Inferior parietal cortex (tissue), 1 donor: ENCODE measurements around the gene CD200R1.

Source experiments
- DNase-seq: peaks from one replicate; pipeline ENCODE4 v3.0.0-alpha.2; 2016; ENCODE audit errors: extremely low spot score

Gene CD200R1

DNA sequence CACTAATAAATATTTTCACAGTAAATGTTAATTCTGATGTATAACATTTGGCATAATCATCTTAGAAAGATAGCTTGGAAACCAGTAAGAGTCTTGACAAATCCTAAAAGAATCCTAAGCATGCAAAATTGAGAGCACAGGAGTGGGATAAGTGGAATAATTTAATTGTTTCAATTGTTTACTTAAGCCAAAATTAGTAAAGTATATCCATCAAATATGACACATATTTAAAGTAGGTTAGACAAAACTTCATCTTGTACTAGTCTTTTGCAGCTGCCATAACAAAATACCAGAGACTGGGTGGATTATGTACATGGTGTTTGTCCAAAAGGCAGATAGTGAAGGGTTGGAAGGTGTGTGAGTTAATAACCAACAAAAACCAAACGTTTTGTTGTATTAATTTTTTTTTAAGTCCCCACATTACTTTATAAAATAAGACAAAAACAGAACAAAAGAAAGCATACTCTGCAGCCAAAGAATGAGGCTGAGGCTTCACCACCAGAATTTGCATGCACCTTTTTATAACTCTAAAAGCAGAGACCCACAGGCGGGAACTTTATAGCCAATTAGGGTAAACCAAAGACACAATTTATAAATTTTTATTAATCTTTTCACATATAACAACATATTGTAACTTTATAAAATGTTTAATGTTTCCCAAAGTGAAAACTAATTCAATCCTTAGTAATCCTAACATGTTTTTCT, 86.4 kb downstream of the CD200R1 start:
- no peak for DNase-seq

- no peak for DNase-seq
Measured at GRCh38 chr3:112884678-112885290, 90.1 kb downstream of the CD200R1 start.

DNA sequence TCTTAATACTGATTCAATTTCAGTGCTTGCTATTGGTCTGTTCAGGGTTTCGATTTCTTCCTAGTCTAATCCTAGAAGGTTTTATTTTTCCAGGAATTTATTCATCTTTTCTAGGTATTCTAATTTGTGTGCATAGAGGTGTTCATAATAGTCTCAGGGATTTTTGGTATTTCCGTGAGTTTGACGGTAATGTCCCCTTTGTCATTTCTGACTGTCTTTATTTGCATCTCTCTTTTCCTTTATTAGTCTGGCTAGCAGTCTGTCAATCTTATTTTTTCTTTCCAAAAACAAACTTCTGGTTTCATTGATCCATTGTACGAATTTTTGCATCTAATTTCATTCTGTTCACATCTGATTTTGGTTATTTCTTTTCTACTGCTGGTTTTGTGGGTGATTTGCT, 93.0 kb downstream of the CD200R1 start:
- DNase-seq: no peak

- DNase-seq: no peak
Measured at GRCh38 chr3:112875561-112875960, 99.3 kb downstream of the CD200R1 start.

- no peak for DNase-seq
Measured at GRCh38 chr3:112874725-112875124, 100.2 kb downstream of the CD200R1 start.

DNA sequence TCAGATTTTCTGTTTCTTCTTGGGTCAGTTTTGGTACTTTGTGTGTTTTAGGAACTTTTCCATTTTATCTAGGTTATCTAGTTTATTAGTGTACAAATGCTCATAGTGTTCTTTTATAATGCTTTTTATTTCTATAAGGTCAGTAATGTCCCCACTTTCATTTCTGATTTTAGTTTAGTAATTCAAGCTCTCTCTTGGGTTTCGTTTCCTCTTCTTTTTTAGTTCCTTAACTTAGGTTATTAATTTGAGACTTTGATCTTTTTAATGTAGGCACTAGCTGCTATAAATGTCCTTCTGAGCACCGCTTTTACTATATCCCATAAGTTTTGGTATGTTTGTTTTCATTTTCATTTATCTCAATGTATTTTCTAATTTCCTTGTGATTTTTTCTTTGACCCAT, 101.3 kb downstream of the CD200R1 start:
- DNase-seq: no peak

- no peak for DNase-seq
Measured at GRCh38 chr3:112871735-112872134, 103.2 kb downstream of the CD200R1 start.
